Measurements from ENCODE around the gene SPRY1.

Gene SPRY1, protein sequence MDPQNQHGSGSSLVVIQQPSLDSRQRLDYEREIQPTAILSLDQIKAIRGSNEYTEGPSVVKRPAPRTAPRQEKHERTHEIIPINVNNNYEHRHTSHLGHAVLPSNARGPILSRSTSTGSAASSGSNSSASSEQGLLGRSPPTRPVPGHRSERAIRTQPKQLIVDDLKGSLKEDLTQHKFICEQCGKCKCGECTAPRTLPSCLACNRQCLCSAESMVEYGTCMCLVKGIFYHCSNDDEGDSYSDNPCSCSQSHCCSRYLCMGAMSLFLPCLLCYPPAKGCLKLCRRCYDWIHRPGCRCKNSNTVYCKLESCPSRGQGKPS

DNA sequence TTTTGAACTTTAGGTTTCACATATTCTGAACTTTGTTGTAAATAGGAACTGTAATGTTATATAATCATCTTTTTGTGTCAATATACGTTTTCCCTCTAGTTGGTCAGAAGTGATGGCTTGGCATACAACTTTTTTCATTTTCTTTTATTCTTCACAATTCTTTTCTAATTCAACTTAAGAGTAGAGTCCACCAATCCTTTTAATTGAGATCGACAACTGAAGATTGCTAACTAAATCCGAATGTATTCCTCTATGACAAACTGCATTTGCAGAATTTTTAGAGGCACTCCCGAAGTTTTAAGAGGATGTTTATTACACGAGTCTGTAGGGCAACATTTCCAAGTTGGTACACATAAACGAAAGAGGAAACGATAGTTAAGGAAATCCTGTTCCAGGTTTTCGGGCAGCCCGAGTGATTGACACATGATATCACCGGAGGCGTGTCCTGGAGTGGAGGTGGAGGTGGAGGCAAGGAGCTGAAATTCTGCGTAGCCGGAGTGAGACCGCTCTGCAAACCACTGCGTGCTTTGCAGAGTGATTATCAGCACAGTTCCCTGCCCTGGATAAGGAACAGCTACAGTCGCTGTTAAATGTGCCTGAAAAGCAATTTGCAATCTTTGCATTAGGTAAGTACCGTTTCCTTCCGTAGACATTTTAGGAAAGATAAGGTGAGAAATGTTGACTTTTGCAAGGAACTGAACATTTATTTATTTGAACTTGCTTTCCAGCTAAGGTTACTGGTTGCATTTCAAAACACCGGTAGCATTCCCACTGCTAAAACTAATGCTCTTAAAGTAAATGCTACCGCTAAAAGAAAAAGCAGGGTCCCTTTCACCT, at the start of gene SPRY1:
SPRY1 (plus strand) TSS at position 489 of the 837 bp plus-strand sequence. CDS start 4,797 bp downstream, outside the sequence.
- DNase-seq (ENCODE audit: low read depth in 2 of 2) = peak; percentile 50 to 69

DNA sequence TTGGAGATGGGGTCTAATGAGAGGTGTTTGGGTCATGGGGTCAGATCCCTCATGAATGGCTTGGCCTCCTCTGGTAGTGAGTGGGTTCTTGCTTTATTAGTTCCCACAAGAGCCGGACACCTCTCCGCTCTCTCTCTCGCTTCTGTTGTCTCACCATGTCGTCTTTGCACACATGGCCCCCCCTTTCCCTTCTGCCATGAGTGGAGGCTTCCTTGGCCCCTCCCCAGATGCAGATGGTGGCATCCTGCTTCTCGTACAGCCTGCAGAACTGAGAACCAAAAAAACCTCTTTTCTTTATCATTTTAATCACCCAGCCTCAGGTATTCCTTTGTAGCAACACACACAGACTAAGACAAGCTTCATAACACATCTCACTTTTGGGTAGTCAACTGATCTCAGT, 49.6 kb upstream of the SPRY1 start:
- no peak for DNase-seq (ENCODE audit: low read depth in 2 of 2)

DNA sequence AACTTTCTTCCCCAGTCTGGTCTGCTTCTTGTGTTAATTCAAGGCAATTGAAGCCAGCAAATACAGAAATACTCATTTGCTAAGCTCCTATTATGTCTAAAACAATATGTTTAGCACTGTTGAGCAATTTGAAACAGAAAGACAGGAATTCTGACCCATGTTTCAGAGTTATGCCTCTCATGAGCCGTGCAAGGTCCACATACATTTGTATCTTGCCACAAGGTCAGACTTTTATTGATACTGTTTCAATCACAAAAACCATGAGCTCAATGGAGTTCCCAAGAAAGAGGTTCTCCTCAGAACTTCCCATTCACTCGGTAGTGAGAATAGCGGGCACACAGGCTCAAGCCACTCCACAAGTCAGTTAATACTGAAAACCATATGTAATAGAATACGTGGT, 47.6 kb upstream of the SPRY1 start:
- DNase-seq (ENCODE audit: low read depth in 2 of 2) = no peak

DNA sequence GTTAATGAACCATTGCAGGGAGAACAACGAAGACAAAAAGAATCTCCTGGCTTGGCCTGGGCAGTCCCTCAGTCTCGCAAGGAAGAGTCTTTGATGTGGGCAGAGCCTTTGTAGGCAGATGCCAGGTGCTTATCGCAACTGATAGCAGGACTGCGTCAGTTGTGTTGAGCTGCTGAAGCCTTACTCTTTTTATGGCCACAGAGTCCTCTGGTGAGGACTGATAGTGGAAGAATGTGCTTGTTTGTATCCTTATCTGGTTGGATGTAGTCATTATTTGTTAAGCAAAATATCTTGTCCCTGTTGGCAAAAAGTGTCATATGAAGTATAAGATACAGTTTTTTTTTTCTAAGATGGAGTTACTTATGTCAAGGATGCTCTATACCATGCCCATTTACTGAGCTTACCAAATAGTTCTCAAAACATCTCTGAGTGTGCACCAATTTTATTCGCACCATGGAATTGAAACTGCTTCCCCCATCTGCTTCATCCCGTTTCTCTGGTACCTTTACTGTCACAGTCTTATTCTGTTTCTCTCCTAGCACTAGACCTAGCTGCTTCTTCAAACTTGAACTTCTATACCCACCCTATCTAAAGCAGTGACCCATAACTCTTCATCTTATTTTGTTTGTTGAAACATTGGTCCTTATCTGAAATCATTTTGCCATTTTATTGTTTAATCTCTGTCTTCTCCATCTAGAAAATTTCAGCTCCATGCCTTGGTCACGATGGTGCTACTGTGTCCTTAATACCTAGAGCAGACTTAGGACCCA, 47.0 kb upstream of the SPRY1 start:
- DNase-seq (ENCODE audit: low read depth in 2 of 2) = no peak

DNA sequence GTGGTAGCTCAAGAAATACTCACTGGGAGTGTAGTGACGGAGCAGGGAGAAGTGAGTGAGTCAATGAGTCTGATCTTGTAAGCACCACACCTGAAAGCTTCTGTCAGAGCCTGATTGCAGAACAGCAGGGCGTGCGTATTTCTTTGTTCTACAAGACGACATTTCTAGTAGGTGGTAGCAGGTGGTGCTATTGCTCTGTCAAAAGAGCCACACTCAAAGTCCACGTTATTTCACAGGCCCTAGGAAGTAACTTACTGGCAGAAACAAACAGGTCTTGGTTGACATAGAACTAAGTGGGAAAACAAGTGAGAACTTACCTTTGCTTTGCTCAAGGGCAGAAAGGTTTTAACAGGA, 46.4 kb upstream of the SPRY1 start:
- DNase-seq (ENCODE audit: low read depth in 2 of 2) = no peak

DNA sequence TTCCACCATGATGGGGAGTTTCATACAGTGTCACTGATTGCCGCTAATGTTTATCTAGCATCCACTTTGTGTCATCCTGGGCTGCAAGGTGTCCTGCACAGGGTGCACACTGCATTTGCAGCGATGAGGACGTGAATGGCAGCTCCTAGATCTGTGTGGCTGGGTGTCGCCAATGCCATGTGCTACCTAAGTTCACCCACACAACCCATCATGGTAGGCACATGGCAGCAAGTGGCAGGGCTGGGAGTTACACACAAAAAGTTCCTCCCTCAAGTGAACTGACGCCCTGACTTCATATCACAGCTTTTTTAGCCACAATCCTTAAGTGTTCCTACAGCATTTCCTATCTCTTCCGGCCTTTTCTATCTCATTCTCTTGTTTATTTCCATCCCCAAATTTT, 45.9 kb upstream of the SPRY1 start:
- DNase-seq (ENCODE audit: low read depth in 2 of 2) = no peak

DNA sequence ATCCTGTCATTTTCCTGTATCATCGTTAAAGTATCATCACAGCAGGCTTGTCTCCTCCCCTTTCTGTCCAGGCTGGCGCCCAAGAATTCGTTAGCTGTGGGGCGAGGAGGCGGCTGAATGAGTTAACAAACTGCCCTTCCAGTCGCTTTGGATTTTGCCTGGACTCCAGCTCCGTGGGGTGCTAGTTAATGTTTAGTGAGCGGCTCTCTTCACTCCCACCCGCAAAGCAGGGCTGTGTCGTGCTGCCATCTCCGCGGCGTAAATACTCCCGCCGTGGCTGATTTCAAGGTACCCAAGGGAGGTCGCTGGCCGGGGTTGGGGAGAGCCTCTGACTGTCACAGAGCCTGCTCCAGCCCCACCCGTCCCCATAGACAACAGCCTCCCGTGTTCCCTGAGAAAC, 44.9 kb upstream of the SPRY1 start:
- DNase-seq (ENCODE audit: low read depth in 2 of 2) = no peak

DNA sequence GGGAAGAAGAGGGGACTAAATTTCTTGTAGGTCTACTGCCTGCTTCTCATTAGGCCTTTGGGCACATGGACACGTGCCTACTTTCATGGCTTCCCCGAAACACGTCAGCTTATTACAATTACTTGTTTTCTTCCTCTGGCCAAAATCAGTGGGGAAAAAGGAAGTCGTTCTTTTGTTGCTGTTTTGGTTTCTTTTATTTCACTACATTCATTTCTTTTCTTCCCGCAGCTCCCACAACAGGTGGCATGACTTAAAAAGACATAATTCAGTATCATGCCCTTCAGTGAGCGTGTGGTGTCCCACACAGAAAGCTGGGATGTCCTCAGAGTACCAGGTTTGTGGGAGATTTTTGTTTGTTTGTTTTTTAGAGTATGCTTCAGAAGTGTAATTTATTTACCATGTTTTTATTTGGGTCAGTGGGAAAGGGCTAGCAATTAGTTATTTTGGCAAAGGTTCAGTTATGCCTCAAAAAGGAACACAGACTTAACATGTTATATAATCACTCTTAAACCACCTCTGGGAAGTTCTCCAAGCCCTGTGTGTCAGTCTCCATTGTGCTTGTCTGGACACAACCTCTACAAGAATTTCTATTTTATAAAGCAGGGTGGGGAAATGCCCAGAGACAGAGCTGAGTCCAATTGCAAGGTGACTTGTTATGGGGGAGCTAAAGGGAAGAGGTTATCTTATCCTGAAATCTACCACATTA, 44.2 kb upstream of the SPRY1 start:
- DNase-seq (ENCODE audit: low read depth in 2 of 2) = no peak

DNA sequence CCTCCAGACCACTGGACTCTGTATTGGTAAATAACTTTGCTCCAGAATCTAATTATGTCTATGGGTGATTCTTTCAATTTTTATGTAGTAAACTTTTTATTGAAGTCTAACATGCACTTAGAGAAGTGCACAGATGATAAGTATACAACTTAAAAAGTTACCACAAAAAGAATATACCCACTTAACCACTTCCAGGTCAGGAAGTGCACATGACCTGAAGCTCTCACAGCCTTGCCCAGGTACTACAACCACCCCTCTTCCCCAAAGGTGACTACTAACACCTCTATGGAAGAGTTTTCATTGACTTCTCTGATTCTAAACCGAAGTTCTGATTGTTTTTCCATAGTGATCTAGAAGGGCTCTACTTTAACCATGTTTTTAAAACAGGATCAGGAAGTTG, 43.6 kb upstream of the SPRY1 start:
- no peak for DNase-seq (ENCODE audit: low read depth in 2 of 2)

DNA sequence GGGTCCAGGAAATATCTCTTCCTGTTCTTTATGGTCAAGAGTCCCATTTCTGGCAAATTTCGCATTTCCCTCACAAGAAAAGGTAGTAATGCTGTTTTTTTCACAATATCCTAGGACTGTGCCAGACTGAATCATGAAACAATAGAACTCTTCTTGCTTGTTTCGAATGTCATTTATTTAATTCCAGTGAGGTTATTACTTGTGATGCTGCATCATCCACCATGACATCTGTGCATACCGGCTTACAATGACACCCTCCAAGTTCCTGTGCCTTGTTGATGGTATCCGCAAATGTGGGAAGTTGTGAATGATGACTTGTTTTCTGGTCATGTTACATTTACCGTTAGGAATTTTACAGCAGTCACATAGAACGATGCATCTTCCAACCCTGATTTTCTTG, 42.9 kb upstream of the SPRY1 start:
- DNase-seq (ENCODE audit: low read depth in 2 of 2) = no peak

DNA sequence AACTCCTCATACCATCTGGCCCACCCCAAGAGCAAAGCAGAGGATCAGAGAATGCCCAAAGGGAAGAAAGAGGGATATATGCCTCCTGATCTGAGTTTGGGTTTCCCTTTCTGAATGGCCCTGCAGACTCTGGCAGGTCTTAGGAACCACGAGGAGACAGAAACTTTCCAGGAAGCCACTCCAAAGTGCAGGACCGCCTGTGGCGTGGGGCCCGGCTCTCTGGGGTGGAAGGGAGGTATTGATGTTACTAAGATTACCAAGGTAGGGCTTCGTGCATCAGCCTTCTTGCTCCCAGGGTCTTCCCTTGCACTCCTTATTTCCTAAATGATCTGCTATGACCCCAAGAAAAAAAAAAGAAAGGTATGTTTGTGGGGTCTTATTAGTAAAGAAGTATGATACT, 41.9 kb upstream of the SPRY1 start:
- DNase-seq (ENCODE audit: low read depth in 2 of 2) = no peak

DNA sequence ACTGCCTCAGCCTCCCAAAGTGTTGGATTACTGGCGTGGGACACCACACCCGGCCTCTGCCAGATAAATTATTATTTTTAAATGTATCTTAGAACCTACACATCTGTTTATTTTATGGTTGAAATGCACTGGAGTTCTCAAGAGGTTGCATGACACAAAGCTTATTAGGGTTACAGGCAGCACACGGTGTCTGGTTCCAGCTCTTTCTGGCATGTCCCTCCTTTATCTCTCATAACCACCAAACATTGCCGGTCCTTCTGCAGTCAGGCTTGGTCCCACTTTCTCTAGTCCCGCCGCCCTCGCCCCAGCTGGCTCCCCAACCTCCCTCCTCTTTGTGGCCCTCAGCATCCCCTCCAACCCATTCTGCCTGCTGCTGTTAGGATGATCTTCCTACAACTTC, 39.7 kb upstream of the SPRY1 start:
- no peak for DNase-seq (ENCODE audit: low read depth in 2 of 2)

DNA sequence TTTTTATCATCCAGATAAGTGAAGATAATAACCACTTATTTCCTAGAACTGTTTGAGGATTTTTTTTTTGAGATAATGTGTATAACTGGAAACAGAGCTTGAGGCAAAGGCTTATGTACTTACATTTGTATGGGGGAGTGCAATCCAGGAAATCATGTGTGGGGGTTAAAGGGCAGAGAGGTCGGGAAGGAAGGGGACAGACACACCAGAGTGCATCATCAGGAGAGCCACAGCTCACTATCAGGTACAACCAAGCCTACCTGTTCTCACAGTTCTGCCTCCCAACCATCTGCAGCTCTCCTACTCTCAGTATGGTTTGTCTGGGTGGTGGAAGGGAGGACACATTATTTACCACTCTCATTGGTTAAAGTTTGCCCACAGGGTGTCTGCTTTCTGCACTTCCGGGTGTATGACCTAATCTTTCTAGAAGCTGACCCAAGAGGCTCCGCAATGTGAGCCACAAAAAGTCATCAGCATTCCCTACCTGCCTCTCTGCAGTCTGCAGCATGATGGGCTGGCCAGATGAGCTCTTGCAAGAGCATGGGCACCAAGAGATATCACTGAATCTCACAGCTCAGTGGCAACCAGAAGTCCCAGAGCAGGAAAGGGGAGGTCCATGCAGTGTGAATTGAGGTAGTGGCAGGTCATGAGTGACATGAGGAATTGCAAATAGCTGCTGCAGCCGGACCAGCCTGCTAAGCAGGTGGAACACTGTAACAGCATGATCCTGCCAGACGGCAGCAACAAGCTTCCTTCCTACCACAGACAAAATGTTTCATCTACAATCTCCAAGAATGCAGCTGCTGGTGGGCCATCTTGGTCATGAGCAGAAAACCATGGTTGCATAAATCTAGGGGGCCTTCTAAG, 36.9 kb upstream of the SPRY1 start:
- DNase-seq (ENCODE audit: low read depth in 2 of 2) = no peak

DNA sequence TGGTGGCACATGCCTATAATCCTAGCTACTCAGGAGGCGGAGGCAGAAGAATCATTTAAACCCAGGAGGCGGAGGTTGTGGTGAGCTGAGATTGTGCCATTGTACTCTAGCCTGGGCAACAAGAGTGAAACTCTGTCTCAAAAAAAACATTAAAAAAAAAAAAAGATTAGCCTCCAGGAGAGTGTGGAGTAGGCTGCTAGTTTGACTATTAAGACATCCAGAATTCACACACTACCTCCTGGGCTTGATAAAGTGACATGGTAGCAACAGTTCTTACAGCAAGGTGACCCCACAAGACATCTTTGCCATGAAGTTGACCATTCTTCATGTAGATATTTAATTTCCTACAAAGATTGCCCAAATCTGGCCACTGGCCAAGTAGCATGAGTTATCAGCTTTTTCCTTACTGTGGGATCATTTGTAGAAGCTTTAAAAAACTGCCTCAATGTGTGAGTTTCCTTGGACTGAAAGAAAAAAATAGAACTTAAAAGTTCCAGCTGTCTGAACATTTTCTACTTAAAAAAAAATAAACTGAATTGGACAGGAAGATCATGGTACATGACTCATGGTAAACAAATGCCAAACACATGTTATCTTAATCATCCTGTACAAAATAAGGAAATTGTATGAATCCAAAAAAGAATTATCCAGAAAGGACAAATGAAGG, 35.3 kb upstream of the SPRY1 start:
- DNase-seq (ENCODE audit: low read depth in 2 of 2) = no peak

DNA sequence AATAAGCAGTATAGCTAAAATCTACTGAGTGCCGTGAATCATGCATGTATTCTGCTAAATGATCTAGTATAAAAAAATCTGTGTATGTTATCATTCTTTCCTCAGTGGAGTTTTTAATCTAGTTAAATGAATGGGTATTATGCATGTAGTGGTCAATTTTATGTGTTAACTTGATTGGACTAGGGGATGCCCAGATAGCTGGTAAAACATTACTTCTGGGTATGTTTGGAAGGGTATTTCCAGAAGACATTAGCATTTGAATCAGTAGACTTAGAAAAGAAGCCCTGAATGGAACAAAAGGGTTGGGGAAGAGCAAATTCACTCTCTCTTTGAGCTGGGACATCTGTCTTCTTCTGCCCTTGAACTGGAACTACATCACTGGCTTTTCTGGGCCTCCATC, 34.5 kb upstream of the SPRY1 start:
- no peak for DNase-seq (ENCODE audit: low read depth in 2 of 2)

DNA sequence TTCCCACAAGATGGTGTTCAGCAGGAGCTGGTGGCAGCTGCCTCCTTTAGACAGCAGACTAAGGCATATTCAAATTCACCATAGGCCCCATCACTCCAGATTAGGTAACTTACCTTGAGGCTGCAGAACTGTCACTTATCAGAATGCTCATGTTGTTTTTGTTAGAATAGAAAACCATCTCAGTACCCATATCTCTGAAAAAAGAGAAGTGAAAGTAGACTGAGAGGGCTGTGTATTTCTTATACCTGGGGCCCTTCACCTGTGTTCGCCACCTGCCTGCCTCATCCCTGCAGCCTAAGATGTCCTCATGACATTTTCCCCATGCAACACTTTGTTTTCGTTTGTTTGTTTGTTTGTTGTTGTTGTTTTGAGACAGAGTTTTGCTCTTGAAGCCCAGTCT, 32.9 kb upstream of the SPRY1 start:
- no peak for DNase-seq (ENCODE audit: low read depth in 2 of 2)

DNA sequence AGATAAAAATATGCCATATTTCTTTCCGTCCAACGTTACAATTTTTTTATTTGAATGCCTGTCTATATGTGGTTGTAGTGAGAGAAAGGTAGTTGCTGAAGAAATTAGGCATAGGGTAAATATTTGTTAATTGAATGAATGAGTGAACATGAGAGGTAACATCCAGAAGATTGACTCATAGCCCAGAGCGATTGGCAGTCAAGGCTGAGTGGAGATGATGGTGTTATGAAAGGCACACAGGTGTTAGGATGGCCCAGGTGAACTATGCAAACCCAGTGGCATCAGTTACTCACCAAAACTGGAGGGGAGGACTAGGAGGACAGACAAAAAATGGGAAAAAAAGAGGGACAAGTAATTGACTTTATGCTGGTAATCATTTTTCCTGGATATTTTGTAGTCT, 31.7 kb upstream of the SPRY1 start:
- no peak for DNase-seq (ENCODE audit: low read depth in 2 of 2)

DNA sequence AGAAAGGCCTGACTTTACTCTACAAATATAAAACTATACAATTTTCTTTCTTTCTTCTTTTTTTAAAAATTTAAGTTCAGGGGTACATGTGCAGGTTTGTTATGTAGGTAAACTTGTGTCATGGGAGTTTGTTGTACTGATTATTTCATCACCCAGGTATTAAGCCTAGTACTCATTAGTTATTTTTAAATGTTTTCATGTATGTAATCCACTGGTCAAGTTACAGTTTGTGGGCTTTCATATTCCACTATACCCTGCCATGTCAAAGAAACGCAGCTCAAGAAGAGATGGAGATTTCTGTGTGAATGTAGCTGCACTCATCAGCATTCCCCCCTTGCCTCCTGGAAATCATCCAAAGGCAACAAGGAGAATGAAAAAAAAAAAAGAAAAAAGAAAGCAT, 31.2 kb upstream of the SPRY1 start:
- no peak for DNase-seq (ENCODE audit: low read depth in 2 of 2)

DNA sequence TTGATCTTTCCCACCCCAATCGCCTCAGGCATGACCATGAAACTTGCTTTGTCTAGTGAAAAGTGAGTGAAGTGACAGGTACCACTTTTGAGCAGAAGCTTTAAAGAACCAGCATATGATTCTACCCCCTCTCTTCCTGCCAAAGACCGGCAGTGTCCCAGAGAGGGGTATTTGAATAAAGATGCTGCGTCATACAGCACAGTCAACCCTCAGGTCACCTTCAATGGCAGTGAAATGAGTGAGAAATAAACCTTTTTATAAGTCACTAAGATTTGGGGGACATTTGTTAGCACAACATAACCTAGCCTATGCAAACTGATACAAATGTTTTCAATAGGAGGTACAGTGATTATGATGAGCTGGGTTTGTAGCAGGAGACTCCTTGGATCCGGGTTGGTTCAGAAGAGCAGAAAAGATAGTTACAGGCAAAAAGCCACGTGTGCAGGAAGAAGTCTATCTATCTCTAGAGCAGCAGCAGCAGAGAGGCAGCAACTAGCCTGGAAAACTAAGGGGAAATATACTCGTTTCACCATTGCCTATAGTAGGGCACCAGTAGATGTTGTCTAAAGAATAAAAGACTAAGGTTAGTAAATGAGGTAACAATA, 30.3 kb upstream of the SPRY1 start:
- no peak for DNase-seq (ENCODE audit: low read depth in 2 of 2)

DNA sequence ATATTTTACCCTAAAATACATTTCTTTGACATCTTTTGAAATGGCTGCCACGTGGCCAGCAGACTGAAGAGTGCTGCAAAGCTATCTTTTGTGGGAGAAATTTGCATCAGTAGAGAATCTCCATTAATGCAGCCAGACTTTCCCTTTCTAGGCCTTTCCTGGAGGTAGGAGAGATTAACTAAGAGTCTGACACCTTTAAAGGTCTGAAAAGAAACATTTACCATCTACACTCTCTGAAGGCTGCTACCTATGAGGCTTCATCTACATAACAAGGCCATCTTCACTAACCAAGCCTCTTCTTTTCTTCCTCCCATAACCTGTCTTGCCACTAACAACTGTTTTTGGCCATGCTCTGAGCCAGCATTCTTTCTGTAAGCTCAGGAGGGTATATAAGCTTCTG, 17.8 kb upstream of the SPRY1 start:
- no peak for DNase-seq (ENCODE audit: low read depth in 2 of 2)

Data from stimulated activated CD8-positive, alpha-beta memory T cell treated with anti-CD3 and anti-CD28 coated beads, Interleukin-15, amount 100 ng/mL, for 4 hours (primary cell).